Stimulated activated CD4-positive, alpha-beta T cell treated with anti-CD3 and anti-CD28 coated beads, Interleukin-12 subunit alpha, Interleukin-12 subunit beta, amount 100 ng/mL, for 48 hours (primary cell): ENCODE results near the gene RABEP1.

Experiments used
- DNase-seq, 3 donors: peaks; one replicate each; pipeline ENCODE4 v3.0.0-alpha.2; 2020; ENCODE audit warnings: low read depth in 2 of 3, low spot score in 1 of 3

The RABEP1 gene

DNA sequence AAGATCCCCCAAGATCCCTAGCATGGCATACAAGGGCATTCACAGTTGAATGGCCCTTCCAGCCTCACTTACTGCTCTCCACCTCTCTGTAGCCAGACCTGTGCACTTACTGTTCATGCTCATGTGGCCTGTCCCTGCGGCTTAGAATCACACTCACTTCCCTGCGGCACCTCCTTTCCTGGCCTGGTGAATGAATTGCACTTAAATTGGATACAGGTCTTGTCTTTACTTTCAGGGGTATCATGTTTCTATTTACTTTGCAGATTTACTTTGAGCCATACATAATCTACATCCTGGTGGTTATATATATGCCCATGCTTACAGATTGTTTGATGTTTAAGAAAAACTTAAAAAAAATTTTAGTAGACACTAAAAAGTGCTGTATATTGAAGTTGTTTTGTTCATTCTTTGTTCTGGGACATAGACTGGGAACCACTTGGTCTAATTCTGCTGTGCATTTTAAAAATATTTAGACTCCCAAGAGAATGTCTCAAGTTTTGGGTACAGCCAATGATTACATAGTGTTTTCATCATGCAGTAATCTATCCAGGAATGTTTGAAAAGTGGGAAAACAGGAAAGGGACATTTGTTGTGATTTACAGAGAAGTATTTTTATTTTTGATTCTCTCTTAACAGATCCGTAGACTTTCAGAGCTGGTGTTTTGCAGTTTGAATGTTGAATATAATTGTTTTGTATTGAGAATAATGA, 73.5 kb downstream of the RABEP1 start:
- no peak for DNase-seq

GRCh38 chr17:5361426-5361825, 79.3 kb downstream of the RABEP1 start:
- DNase-seq: no peak

- no peak for DNase-seq
Measured at GRCh38 chr17:5362162-5362811, 80.2 kb downstream of the RABEP1 start.

GRCh38 chr17:5364156-5364555, 82.1 kb downstream of the RABEP1 start:
- no peak for DNase-seq

- no peak for DNase-seq
Measured at GRCh38 chr17:5364696-5365095, 82.6 kb downstream of the RABEP1 start.

GRCh38 chr17:5365831-5366230, 83.7 kb downstream of the RABEP1 start:
- no peak for DNase-seq

GRCh38 chr17:5370411-5370810, 88.3 kb downstream of the RABEP1 start:
- no peak for DNase-seq

- DNase-seq: no peak
Measured at GRCh38 chr17:5373112-5373511, 91.0 kb downstream of the RABEP1 start.

DNA sequence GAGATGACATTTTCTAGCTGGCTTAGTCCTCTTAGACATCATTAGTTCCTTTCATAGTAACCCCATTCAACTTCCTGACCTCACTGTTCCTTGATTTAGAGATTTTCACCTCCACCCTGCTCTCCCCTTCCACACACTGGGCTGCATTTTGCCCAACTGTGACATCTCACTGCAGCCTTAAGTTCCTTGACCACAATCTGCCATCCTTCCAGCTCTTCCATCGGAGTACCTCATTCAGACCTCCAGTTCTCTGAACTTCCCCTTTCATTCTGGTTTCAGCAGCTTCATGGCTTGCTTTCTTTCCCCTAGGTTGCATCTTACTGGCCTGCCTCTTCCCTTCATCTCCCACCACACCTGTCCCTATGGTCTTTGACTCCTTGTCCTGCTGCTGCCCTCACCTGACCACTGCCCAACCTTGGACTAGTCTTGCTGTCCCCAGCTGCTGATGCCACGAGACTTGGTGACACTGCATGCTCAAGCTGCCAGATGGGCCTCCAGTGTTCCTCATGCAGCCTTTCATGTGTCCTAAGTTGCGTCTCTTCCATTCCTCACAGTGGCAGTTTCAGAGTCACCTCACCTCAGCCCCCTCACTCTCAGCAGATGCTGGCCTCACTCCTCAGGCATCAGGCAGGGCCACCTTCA, 96.6 kb downstream of the RABEP1 start:
- no peak for DNase-seq

- no peak for DNase-seq
Measured at GRCh38 chr17:5379351-5380107, 97.4 kb downstream of the RABEP1 start.

DNA sequence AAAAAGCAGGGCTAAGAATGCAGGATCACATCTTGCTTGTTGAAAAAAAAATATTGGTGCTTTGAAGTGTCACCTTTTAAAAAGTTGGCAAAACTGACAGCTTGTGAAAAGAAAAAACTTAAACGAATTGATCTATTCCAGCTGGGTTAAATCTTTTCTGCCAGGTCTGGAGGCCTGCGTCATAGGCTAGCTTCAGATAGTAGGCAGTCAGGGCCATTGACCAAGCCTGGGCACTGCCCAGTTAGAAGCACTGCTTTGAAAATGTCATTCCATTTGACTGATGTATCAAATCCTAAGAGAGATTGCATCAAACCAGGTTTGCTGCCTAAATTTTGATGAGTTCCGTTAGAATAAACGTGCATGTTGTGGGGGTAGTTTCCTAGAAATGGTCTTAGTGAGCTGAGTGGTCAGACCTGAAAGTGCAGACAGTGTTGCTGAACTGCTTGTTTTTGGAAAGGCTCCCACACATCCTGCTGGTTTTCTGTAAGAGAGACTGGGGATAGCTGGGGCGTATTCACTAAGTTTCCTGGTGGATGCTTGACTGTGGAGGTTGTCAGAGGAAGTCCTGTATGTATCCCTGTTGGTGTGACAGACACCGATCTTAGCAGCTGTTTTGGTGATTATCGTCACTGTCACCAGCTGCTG, 98.5 kb downstream of the RABEP1 start:
- DNase-seq: no peak

GRCh38 chr17:5381542-5381941, 99.5 kb downstream of the RABEP1 start:
- no peak for DNase-seq

DNA sequence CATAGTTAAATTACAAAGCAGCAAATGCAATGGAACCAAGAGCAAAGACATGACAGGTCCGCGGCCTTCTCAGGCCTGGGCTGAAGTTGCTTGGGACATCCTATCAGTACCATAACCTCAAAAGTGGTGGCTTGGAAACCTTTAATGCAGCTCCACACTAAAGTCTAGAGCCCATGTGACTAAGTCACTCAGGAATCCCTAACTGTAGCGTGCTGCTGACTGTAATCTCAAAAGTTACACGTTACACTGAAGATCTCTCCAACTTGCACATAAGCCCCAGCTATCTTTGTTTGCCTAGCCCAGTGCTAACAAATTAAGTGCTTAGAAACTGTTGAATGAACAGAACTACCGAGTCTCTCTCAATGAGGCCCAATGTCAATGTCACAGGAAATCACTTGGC, 109.6 kb downstream of the RABEP1 start:
- DNase-seq: no peak

DNA sequence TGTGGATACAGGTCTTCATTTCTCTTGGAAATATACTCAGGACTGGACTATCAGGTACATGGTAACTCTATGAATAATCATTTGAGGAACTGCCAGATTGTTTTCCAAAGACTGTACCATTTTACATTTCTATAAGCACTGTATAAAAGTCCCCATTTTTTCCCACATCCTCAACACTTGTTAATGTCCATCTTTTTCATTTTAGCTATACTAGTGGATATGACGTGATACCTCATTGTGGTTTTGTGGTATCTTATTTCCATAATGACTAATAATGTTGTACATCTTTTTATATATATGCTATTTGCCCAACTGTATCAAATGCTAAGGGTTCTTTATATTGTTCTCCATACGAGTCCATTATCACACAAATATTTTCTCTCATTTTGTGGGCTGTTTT, 114.5 kb downstream of the RABEP1 start:
- no peak for DNase-seq

- no peak for DNase-seq
Measured at GRCh38 chr17:5399767-5400166, 117.7 kb downstream of the RABEP1 start.

DNA sequence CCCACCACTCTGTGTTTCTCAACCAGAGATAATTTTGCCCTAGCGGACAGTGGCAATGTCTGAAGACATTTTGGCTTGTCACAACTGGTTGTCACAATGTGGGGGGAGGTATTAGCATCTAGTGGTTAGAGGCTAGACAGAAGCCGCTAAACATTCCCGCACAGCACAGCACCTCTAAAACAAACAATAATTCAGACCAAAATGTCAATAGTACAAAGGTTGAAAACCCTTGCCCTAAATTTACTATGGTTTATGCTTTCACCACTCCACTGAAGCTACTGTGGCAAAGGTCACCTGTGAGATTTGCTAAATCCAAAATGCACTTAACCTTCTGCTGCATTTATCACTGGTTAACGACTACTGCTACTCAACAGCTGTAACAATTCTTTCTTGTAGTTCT, 123.3 kb downstream of the RABEP1 start:
- no peak for DNase-seq

GRCh38 chr17:5408186-5408585, 126.1 kb downstream of the RABEP1 start:
- no peak for DNase-seq

DNA sequence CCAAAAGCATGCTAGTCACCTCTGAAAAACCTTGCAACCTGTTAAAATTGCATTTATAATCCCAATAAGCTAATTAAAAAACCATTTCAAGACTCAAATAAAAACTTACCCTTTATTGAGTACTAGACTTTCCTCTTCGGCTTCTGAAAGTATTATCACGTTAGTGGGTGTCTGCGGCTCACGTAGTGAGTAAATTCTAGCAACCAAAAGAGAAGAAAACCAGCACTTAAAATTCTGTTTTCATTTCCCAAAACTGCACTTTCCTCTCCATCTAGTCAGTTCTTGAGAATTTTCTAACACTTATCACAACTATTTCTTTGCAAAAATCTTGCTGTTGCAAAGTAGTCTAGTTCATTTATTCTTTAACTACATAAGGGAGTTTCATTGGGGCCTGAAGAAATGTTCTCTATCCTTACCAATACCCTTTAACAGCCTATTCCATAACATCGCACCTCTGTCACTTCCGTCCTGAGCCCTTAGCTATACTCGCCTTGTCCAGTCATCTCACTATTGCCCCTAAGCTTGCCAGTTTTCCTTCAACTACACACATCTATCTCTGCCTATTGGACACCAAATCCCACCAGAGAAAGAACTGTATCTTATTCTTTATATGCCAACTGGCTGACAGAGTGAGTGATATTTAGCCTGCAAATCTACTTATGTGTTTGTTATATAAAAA, 128.6 kb downstream of the RABEP1 start:
- no peak for DNase-seq

GRCh38 chr17:5413682-5414081, 131.6 kb downstream of the RABEP1 start:
- no peak for DNase-seq

- no peak for DNase-seq
Measured at GRCh38 chr17:5416901-5417300, 134.8 kb downstream of the RABEP1 start.
